SU-DHL-6 (cell line): ENCODE results near the gene C12orf57.

ENCODE experiments used
- CTCF ChIP-seq: fragments of 200-600 bp; sonication (generic); IDR thresholded peaks from one replicate; pipeline ENCODE4 v1.5.1; 2017; ENCODE audit warnings: antibody characterized with exemption, mild to moderate bottlenecking, low read length, moderate library complexity; ENCODE audit not compliant: insufficient read depth, poor library complexity, severe bottlenecking
- EZH2phosphoT487 ChIP-seq: fragments of 200-600 bp; sonication (generic), shearing (Covaris generic); conservative IDR thresholded peaks from 2 replicates; pipeline ENCODE4 v1.6.1; 2018; ENCODE audit warnings: mild to moderate bottlenecking, antibody characterized with exemption, low read length, moderate library complexity, mixed read lengths

DNA sequence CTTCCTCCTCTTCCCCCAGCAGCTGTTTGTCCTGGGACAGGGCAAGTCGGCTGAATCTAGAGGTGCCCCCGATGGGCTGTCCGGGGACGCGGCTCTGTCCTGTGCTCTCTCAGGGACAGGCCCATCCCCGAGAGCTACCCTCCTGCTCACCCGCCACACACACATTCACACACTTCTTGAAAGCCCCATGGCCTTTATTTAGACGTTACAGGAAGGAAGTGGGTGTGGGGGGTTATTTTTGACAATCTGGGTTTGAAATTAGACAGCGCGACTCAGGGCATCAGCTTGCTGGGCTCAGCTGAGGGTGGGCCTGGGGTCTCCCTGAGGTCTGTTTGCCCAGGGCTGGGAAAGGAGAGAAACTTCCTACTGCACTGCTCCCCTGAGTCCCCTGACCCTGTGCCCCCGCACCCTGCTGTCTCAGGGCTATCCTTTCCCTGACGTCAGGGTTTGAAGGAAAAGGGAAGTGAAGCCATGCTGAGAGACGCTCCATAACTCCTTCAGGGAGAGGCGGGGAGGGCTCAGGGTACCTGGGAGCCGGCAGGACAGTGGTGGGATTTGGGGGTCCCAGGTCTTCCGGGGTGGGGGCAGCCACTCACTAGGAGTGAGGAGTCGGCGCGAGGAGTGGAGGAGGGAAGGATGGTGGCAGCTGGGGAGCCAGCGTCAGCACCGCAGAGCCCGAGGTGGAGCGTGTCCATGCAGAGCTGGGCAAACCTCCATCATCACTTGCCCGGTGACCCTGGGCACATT, 15.4 kb downstream of the C12orf57 start:
- no peak for TF ChIP-seq CTCF
- no peak for TF ChIP-seq EZH2phosphoT487
